Endothelial cell of umbilical vein (primary cell): ENCODE measurements around the gene TGFBR2.

Source experiments
- GATA2 ChIP-seq: IDR thresholded peaks from 2 replicates; pipeline ENCODE4 v1.7.0; 2011; ENCODE audit warnings: low read depth, mild to moderate bottlenecking, moderate library complexity, mixed read lengths, low read length; ENCODE audit not compliant: insufficient read length, insufficient read depth
- JUN ChIP-seq: IDR thresholded peaks from 2 replicates; pipeline ENCODE4 v1.6.1; 2011; ENCODE audit warnings: borderline replicate concordance, low read depth; ENCODE audit not compliant: insufficient read length, insufficient read depth
- POLR2A ChIP-seq: IDR thresholded peaks from 2 replicates; pipeline ENCODE4 v1.6.1; 2012; ENCODE audit warnings: low read depth, mild to moderate bottlenecking, control low read depth, low read length
- POLR2AphosphoS5 ChIP-seq: IDR thresholded peaks from 2 replicates; pipeline ENCODE4 v1.6.1; 2012; ENCODE audit warnings: low read depth, mild to moderate bottlenecking, control low read depth, low read length, moderate library complexity; ENCODE audit not compliant: insufficient read depth
- TF ChIP-seq, protein P1 (sequence below), 2 donors: IDR thresholded peaks; 1 replicate in 1 of 2; 2 replicates in 1 of 2; pipeline ENCODE4 v1.5.1; 2011; ENCODE audit warnings: low read length in 2 of 2, mild to moderate bottlenecking in 2 of 2, moderate library complexity in 2 of 2, control low read depth in 1 of 2, inconsistent platforms in 1 of 2, low read depth in 1 of 2; ENCODE audit not compliant: insufficient read depth in 1 of 2; ENCODE audit errors: extremely low read depth in 1 of 2

DNA sequence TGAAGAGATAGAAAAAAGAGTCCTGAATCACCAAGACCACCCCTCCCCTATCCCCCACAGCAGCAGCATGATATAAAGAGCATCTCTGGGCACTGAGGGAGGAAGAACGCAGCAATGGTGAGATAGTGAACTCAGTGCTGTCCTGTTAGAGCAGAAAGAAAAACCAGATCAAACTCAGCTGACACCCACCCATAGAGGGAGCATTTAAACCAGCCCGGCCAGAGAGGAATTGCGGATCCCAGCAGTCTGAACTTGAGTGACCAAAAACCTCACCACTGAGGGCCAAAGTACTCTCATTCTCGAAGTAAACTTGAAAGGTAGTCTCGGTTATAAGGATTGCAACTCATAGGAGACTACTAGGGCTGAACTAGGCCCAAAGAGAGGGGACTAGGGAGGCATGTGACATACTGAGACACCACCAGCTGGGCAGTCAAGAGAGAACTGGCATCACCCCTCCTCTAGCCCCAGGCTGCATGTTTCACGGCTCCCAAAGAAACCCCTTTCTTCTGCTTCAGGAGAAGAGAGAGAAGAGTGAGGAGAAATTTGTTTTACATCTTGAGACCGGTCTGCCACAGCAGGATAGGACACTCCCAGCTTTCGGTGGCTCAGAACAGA is 39.2 kb upstream of the TGFBR2 start:
- no peak for TF ChIP-seq POLR2AphosphoS5
- TF ChIP-seq, protein P1, sequence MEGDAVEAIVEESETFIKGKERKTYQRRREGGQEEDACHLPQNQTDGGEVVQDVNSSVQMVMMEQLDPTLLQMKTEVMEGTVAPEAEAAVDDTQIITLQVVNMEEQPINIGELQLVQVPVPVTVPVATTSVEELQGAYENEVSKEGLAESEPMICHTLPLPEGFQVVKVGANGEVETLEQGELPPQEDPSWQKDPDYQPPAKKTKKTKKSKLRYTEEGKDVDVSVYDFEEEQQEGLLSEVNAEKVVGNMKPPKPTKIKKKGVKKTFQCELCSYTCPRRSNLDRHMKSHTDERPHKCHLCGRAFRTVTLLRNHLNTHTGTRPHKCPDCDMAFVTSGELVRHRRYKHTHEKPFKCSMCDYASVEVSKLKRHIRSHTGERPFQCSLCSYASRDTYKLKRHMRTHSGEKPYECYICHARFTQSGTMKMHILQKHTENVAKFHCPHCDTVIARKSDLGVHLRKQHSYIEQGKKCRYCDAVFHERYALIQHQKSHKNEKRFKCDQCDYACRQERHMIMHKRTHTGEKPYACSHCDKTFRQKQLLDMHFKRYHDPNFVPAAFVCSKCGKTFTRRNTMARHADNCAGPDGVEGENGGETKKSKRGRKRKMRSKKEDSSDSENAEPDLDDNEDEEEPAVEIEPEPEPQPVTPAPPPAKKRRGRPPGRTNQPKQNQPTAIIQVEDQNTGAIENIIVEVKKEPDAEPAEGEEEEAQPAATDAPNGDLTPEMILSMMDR (IDR thresholded peaks at IDR 0.05; ENCODE audit: extremely low read depth in 1 of 2, insufficient read depth in 1 of 2, low read depth in 1 of 2, low read length in 2 of 2): no peak
- TF ChIP-seq JUN: no peak
- no peak for TF ChIP-seq POLR2A
- TF ChIP-seq GATA2: no peak
